ENCODE results near the gene RERG. TPM values are rescaled to one million over a fixed set of nuclear protein-coding genes. Genes with fewer than 3 reads are reported as not detected.
A peak's percentile ranks its signal among the peaks of the same experiment; 100 is the strongest.
"Not testable (repeated sequence)": the region's sequence is repeated elsewhere in the genome, so short reads cannot be mapped to it uniquely, and the experiment has no call there.

The RERG gene
- total RNA-seq, 4 donors from 2014 or later, result 7.7 to 23.9 (median 10.9) TPM

GRCh38 chr12:15230137-15230536, 8.9 kb upstream of the RERG start:
- H3K9me3 ChIP-seq, result no peaks in the 10 kb centered on the region
- H3K27me3 ChIP-seq, result no peaks in the 10 kb centered on the region
- no peak for DNase-seq (ENCODE audit: low spot score in 2 of 2)
- peaks cover 3% of the 10 kb centered on the region for H3K4me1 ChIP-seq
- H3K27ac ChIP-seq, result no peak overlapping the region
- H3K36me3 ChIP-seq, result no peaks in the 10 kb centered on the region
- TF ChIP-seq POLR2A (IDR thresholded peaks at IDR 0.05), result no peak
- TF ChIP-seq POLR2AphosphoS5 (IDR thresholded peaks at IDR 0.05), result no peak
- TF ChIP-seq EP300 (IDR thresholded peaks at IDR 0.05), result no peak
- no peak for TF ChIP-seq CTCF (IDR thresholded peaks at IDR 0.05)
- H3K4me3 ChIP-seq, result no peak overlapping the region

GRCh38 chr12:15227004-15227679, 5.9 kb upstream of the RERG start:
- DNase-seq (ENCODE audit: low spot score in 2 of 2), result peak in 1 of 2 donors; percentile 64
- 23% methylated on average over 5 of the region's 5 CpGs for WGBS
- Histone ChIP-seq H3K27me3 (no peaks in the 10 kb centered on the region), H3K4me1 (peaks cover under 1% of the 10 kb centered on the region), H3K4me3 (no peak overlapping the region), H3K27ac (no peak overlapping the region), H3K9me3 (no peaks in the 10 kb centered on the region), H3K36me3 (no peaks in the 10 kb centered on the region)
- TF ChIP-seq CTCF (IDR thresholded peaks at IDR 0.05) (peak; percentile 50 to 65), EP300 (IDR thresholded peaks at IDR 0.05) (no peak)

GRCh38 chr12:15225863-15226218, 4.6 kb upstream of the RERG start:
- not testable (repeated sequence) for H3K36me3 ChIP-seq; H3K4me3 ChIP-seq; H3K27me3 ChIP-seq; H3K27ac ChIP-seq; H3K9me3 ChIP-seq; DNase-seq (ENCODE audit: low spot score in 2 of 2)
- H3K4me1 ChIP-seq, result peaks cover 13% of the 10 kb centered on the region
- 63% methylated on average over 3 of the region's 3 CpGs for WGBS

- TF ChIP-seq CTCF (IDR thresholded peaks at IDR 0.05) (no peak), EP300 (IDR thresholded peaks at IDR 0.05) (no peak), POLR2AphosphoS5 (IDR thresholded peaks at IDR 0.05) (no peak), POLR2A (IDR thresholded peaks at IDR 0.05) (no peak)
- no peak overlapping the region for H3K4me3 ChIP-seq
- H3K27ac ChIP-seq, result no peak overlapping the region
- no peak for DNase-seq (ENCODE audit: low spot score in 2 of 2)
- peaks cover 16% of the 10 kb centered on the region for H3K4me1 ChIP-seq
- H3K36me3 ChIP-seq, result no peaks in the 10 kb centered on the region
- WGBS, result 79% methylated on average over 2 of the region's 2 CpGs
- H3K27me3 ChIP-seq, result no peaks in the 10 kb centered on the region
- H3K9me3 ChIP-seq, result no peaks in the 10 kb centered on the region
Measured at GRCh38 chr12:15225136-15225862, 4.1 kb upstream of the RERG start.

- Histone ChIP-seq H3K27ac (no peak overlapping the region), H3K9me3 (no peaks in the 10 kb centered on the region), H3K4me3 (no peak overlapping the region), H3K27me3 (no peaks in the 10 kb centered on the region), H3K4me1 (peaks cover 16% of the 10 kb centered on the region), H3K36me3 (no peaks in the 10 kb centered on the region)
- 71% methylated on average over 3 of the region's 3 CpGs for WGBS
- no peak for DNase-seq (ENCODE audit: low spot score in 2 of 2)
- no peak for TF ChIP-seq POLR2AphosphoS5 (IDR thresholded peaks at IDR 0.05)
- TF ChIP-seq POLR2A (IDR thresholded peaks at IDR 0.05), result no peak
- TF ChIP-seq EP300 (IDR thresholded peaks at IDR 0.05), result no peak
- TF ChIP-seq CTCF (IDR thresholded peaks at IDR 0.05), result no peak
Measured at GRCh38 chr12:15222219-15222618, 1.0 kb upstream of the RERG start.
